ENCODE data around the gene LAG3.

LAG3 gene

DNA sequence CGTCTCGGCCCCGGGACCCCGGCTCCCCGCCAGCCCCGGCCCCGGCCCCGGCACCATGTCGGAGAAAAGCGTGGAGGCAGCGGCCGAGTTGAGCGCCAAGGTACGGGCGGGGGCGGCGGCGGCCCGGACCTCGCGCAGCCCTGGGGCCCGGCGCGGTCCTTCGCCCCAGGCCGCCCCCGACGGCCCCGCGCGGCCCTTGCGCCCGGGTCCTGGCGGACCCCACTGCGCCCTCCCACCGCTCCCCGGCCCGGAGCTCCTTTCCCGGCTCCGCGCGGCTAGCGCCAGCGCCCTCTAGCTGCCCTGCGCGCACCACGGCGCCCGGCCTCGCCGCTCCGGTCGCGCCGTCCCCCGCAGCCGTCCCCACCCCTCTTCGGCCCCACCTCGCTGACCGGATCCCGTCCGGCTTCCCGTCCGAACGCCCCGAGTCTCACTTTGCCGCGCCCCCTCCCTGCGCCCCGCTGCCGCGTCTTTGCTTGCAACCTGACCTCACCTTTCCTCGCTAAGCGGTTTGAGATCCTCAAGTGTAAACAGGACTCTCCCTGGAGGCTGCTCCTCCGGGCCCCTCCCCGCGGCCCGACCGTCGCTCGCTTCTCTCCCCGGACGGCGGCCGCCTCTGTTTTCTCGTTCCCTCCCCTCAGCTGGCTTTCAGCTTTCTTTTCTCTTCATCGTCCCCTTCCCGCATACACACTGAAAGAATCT, 5.5 kb upstream of the LAG3 start:
- TF ChIP-seq, protein P1, sequence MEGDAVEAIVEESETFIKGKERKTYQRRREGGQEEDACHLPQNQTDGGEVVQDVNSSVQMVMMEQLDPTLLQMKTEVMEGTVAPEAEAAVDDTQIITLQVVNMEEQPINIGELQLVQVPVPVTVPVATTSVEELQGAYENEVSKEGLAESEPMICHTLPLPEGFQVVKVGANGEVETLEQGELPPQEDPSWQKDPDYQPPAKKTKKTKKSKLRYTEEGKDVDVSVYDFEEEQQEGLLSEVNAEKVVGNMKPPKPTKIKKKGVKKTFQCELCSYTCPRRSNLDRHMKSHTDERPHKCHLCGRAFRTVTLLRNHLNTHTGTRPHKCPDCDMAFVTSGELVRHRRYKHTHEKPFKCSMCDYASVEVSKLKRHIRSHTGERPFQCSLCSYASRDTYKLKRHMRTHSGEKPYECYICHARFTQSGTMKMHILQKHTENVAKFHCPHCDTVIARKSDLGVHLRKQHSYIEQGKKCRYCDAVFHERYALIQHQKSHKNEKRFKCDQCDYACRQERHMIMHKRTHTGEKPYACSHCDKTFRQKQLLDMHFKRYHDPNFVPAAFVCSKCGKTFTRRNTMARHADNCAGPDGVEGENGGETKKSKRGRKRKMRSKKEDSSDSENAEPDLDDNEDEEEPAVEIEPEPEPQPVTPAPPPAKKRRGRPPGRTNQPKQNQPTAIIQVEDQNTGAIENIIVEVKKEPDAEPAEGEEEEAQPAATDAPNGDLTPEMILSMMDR (IDR thresholded peaks at IDR 0.05), result peak; percentile 84

DNA sequence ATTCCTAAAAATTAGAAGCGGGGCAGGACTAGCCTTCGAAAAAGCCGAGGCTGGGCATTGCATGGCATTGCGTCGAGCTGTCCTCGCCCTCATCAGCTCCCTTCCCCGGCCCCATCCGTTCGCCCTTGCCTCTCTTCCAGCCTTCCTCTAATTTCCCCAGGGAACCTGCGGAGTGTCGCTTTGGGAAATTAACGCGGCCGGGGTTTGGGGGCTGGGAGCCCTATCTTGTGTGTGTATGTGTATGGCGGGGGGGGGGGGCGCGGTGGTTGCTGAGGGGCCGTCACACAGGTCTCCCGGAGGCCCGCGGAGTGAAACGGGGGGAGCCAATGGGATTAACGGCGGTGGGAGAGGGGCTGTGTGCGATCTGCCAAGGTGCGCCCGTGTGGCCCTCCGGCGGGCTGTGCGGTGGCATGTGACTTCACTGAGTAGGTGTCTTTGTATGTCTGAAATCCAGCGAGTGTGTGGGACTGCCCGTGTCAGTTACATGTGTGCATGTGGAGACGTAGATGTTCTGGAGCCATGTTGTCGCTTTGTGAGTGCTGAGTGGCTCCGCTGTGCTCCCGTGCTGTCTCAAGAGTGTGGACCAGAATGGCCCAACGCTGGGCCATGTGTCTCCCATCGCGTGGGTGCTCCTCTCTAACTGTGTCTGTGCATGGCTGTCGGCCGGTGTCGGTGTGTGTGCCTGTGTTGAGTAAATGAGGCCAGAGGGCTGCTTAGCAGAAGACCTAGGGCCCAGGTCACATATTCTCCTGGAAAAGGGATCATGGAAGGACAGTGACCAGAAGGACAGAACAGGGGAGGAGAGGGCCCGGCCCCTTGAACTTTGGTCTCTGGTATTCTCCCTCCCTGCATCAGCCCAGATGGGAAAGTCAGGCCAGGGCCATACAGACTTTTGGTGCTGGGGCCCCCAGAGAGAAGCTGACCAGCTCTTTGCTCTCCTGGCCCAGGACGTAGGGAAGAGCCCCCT, 4.7 kb upstream of the LAG3 start:
- TF ChIP-seq, protein P1 (IDR thresholded peaks at IDR 0.05), result no peak

DNA sequence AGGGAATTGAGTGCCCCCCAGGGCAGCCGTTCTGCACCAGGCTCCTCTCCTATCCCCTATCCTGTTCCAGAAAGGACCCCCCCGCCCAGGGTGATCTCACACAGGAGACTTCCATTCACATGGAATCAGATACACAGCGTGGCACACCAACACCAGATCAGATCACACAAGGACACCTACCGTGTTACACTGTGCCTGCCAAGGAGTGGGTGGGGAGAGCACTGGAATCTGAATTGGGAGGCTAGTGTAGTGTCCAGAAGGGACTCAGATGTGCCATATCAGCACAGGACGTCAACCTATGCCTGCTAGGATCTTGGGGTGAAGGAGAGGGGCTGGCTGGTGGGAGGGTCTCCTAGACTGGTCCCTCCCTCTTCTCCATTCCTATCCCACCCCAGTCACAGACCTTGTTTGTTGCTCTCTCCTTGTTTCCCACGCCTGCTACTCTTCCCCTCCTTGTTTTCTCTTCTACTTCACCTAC, 3.8 kb upstream of the LAG3 start:
- TF ChIP-seq, protein P1 (IDR thresholded peaks at IDR 0.05), result no peak

DNA sequence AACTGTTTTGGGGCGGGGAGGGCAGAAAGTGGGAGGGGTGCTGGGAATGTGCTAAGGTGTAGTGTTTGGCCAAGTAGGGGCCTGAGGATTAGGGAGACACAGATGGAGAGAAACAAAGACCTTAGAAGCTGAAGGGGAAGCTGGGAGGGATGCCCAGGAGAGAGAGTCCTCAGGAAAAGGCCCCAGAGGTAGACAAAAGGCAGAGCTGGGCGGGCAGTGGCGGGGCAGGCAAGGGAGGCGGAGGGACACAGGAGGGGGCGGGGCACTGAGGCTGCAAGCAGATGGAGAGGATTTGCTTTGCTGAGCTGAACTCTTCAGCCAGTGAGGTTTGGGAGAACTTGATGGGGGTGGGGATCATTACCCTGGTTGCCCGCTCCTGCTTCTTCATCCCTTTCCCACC, 3.3 kb upstream of the LAG3 start:
- TF ChIP-seq, protein P1 (IDR thresholded peaks at IDR 0.05), result no peak

DNA sequence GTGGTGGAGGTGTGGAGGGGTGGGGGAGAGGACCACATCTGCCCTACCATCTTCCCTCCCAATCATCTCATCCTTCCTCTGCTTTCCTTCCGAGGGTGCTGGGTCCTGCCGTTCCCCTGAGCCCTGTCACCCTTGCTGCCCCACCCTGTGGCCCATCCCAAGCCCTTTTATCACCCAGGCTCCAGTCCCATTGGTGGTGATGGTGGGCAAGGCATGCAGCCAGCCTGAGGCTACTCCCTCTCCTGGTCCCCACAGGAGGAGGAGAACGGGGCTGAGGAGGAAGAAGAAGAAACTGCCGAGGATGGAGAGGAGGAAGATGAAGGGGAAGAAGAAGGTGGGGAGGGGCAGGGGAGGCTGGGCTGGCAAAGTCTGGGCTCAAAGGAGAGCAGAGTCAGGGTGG, 2.7 kb upstream of the LAG3 start:
- TF ChIP-seq, protein P1 (IDR thresholded peaks at IDR 0.05), result no peak

DNA sequence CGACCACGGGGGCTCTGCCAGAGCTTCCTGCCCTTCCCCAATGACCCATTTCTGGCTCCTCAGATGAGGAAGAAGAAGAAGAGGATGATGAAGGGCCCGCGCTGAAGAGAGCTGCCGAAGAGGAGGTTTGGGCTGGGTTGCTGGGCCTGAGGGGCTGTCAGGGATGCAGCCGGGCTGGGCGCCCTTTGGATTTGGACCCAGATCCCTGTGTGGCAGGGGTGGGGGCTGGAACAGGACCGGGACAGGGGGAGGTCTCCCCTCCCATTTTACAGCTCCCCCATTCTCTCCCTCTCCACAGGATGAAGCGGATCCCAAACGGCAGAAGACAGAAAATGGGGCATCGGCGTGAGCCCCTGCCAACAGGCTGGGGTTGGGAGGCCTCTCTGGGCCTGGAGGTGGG, 2.2 kb upstream of the LAG3 start:
- TF ChIP-seq, protein P1 (IDR thresholded peaks at IDR 0.05), result no peak

DNA sequence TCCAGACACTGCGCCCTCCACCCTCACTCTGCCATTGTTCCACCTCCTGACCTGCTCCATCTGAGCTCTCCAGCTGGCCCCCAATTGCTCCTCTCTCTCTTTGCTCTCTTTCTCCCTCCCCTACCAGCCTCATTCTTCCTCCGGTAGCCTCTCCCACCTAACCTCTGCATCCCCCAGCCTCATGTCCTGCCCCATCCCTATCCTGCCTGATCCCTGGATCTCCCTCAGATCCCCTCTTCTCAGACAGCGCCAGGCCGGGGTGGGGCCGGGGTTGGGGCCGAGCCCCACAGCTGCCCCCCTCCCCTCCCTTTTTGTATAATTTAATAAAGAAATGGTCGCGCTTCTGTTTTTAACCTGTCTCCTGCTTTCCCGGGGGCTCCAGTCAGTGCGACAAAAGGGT, 1.7 kb upstream of the LAG3 start:
- TF ChIP-seq, protein P1 (IDR thresholded peaks at IDR 0.05), result no peak

All from LNCAP (cell line).